CD4-positive, alpha-beta T cell treated with Interleukin-12 subunit alpha and Interleukin-12 subunit beta, for 1 hour (primary cell): Measurements from ENCODE around the gene SELENOS.

Experiments used
- DNase-seq: peaks from one replicate; pipeline ENCODE4 v3.0.0-alpha.2; 2020

The SELENOS gene

GRCh38 chr15:101276501-101277037 is 716 bp downstream of the SELENOS start:
- DNase-seq = peak; percentile 38

DNA sequence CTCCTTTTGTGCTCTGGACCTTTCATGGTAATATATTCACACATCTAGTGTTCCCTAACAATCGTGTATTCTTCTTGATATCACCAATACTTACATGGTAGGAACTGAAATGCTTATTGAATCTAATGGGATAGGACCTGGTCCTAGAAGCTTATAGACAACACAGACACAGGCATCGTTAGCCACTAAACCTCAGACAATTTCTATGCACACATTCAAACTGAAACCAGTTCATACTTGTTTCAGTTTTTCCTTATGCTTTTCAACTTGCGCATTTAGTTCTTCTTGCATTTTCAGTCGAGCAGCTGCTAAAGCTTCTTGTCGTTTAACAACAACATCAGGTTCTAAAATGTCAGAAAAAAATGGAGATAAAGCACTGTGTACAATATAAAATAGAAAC is 2.3 kb downstream of the SELENOS start:
- no peak for DNase-seq

DNA sequence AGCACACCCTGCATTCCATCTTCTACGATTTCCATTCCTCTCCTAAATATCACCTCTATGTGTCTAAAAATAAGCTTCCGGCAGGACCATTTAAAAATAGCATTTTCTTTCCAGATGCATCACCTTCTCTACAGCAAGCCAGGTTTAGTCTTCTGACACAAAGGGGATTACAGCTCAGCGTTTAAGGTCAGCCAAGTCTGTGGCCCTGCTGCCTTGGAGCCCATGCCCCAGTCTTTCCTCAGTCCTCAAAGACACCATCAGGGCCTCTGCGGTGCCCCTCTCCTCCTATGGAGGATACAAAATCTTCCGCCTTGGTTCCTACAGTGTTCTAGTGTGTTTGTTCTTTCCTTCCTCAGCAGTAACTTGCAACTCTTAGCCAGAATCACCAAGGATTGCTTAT is 3.8 kb downstream of the SELENOS start:
- no peak for DNase-seq

DNA sequence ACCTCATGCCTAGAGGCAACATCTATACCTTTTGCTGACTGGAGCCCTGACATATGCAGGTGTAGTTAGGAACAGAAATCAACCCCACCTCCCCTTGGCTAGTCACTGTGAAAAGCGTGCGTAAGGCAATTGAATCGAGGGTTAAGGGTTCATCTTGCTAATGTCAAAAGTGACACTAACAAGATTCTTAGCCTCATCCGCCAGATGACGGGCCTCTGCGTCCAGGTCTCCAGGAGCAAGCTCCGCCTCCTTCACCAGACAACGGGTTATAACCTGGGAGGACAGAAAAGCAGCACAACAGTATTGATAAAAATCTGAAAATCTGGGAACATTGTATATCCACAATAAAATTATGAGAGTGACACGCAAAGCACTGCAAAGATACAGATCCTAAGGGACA is 4.7 kb downstream of the SELENOS start:
- DNase-seq = no peak

GRCh38 chr15:101269479-101270223 is 7.6 kb downstream of the SELENOS start:
- DNase-seq = no peak

GRCh38 chr15:101267320-101268104 is 9.8 kb downstream of the SELENOS start:
- no peak for DNase-seq

- DNase-seq = no peak
Observed at GRCh38 chr15:101266787-101267186, 10.5 kb downstream of the SELENOS start.

DNA sequence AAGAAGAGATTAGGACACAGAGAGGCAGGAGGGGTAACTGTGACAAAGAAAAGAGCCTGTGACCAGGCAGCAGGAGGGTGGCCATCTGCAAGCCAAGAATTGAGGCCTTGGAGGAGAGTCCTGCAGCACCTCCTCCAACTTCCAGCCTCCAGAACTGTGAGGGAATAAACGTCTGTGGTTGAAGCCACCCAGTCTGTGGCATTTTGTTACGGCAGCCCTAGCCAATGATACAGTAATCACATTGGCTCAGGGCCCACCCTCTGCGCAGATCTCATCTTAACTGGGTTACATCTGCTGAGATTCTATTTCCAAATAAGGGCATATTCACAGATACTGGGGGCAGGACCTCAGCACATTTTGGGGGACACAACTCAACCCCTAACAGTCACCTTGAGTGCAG is 11.3 kb downstream of the SELENOS start:
- DNase-seq = no peak

DNA sequence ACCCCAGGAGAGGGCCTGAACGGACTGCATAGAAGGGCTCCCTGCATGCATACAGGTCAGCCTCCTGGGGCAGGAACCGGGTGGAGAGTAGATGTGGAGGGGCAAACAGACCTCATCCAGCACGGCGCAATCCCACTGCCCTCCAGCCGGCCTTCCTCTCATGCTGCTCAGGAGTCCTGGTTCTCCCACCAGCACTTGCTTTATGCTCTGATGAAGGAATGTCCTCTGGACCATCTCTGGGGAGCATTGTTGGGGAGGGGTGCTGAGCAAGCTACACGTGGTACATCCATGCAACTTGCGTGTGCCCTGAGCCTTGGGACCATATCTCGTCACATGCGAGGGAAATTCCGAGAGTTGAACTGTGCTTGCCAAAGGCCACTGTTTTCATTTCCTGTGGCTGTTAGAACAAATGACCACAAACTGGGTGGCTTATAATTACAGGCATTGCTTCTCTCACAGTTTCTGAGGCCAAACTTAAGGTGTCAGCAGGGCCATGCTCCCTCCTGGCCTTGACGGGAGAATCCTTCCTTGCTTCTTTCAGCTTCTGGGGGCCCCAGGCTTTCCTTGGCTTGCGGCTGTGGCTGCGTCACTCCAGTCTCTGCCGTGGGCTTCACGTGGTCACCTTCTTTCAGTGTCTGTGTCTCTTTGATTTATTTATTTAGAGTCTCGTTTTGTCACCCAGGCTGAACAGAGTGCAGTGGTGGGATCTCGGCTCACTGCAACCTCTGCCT is 12.2 kb downstream of the SELENOS start:
- no peak for DNase-seq

- no peak for DNase-seq
Observed at GRCh38 chr15:101264011-101264410, 13.3 kb downstream of the SELENOS start.

DNA sequence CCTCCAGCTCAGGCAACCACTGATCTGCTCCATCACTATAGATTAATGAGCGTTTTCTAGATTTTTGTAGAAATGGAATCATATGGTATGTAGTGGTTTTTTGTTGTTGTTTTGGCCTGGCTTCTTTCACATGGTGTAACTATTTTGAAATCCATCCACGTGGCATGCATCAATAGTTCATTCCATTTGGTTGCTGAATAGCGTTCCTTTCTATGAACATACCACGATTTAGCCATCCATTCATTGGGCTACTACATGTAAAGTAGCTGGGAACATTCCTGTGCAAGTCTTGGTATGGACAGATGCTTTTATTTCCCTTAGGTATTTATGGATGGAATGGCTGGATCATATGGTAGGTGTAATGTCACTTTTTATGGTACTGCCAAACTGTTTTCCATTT is 14.7 kb downstream of the SELENOS start:
- DNase-seq = no peak

DNA sequence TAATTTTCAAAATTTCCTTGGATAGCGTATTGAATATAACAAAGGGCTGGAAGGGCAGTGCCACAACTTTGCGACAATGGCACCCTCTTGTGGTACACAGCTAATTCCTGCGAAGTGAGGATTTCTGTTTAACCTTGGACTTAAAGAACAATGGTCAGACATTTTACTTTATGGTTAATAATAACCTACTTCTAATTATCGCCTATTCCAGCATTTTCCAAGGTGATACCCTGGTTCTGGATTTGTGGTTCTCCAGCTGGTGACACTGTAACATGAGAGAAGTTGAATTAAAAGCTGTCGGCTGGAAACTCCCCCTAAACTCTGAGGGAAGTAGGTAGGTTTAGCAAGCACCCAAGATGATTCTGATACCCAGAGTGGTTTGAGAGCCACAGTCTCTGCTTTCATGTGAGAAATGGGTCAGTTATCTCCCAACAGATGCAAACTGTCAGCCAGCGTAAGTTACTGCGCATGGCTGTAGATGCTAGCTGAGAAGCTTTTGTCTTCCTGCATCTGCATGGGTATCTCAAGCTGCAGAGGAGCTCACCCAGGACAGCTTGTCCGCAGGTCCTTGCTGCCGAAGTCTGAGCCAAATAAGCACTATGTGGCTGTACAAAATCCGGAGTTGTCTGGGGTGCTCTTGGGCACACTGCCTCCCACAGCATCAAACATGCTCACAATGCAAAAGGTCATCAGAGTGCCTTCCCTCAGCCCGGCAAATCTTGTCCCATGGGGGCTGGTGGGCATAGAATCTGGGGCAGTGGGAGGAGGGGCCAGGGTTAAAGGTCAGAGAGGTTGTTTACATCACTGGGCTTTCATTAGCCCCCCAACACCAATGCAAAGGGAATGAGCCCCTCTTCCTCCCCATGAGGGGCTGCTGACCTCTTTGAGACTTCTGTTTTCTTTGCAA is 18.8 kb downstream of the SELENOS start:
- DNase-seq = peak; percentile 73

DNA sequence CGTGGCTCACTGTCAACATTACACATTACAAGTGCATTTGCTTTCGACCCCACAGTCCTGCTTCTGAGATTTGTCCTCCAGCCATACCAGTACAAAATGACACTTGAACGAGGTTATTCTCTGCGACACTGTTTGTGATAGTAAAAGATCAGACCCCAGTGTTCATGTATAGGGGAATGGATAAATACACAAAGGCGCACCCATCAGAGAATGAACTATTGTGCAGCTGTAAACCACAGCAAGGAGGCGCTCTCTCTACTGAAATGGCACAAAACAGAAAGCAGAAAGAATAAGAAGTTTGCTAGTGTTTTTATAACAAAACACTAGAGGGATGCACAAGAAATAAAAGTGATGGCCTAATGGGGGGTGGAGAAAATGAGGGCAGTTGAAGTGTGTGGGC is 20.5 kb downstream of the SELENOS start:
- peak; percentile 29 for DNase-seq

GRCh38 chr15:101255615-101256241 is 21.6 kb downstream of the SELENOS start:
- no peak for DNase-seq

GRCh38 chr15:101255051-101255395 is 22.3 kb downstream of the SELENOS start:
- DNase-seq = no peak

GRCh38 chr15:101254157-101255050 is 22.9 kb downstream of the SELENOS start:
- DNase-seq = no peak

- no peak for DNase-seq
Observed at GRCh38 chr15:101252836-101253235, 24.4 kb downstream of the SELENOS start.

DNA sequence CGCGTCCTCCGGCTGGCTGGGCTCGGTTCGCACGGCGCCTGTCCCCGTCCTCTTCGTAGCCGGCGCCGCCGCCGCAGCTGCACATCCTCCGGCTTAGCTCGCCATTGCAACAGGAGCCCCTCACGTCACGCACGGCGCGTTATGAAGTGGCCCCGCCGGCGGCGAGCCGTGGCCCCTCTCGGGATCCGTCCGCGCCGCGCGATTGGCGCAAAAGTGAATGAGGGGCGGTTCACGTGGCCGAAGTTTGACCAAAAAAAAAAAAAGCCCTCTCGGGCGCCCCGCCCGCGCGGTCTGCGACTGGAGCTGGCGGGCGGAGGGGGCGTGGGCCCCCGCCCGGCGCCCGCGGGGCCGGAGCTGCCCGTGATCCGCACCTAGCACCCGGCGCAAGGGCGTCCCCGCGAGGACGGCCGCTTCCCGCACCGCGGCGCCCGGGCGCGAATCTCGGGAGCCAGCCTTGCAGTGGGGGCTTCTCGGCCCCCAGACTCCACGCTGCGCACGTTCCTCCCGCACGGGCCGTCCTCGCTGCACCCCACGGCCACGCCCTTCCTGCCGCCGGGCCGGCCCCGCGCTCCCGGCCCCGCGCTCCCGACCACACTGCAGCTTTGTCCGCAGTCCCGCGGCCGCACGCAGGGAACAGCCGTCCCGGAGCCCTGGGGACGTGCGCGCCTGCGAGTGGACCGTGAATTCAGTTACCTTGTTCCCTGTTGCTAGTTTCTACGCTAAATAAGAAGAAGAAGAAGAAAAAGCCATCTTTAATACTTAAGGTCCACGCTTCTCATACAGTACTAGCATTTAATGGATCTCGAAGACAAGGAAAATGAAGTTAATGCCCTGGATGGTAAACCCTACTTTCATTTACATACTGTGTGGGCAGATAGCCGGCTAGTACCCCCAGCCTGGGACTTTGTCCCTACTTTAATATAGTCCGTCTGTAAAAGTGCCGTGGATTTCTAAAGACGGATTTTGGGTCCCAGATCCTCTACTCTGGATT is 25.2 kb downstream of the SELENOS start, which contains the start of gene CHSY1:
TSS of gene CHSY1 (minus strand) at position 219 of the 991 bp plus-strand sequence. CDS start 592 bp downstream, outside the sequence.
- peak; percentile 89 for DNase-seq
